DOHH2 (cell line): ENCODE results near the gene CACNG6.

Experiments
- H3F3A ChIP-seq: fragments of 200-600 bp; sonication (generic), shearing (Covaris generic); 2 replicates; pipeline ENCODE4 v1.6.0; 2016; ENCODE audit warnings: antibody characterized with exemption, mild to moderate bottlenecking; ENCODE audit not compliant: control insufficient read depth, insufficient read depth
- H3K27ac ChIP-seq: fragments of 200-600 bp; sonication (generic); 2 replicates; pipeline ENCODE4 v1.5.1; 2014; ENCODE audit warnings: low read depth, mild to moderate bottlenecking, low read length, moderate library complexity
- H3K27me3 ChIP-seq: fragments of 200-600 bp; sonication (generic); 2 replicates; pipeline ENCODE4 v1.6.1; 2014; ENCODE audit warnings: mild to moderate bottlenecking, low read length, mixed read lengths; ENCODE audit not compliant: control insufficient read depth
- H3K36me3 ChIP-seq: fragments of 200-600 bp; sonication (generic); 2 replicates; pipeline ENCODE4 v1.6.1; 2014; ENCODE audit warnings: mild to moderate bottlenecking, low read length, moderate library complexity, mixed read lengths; ENCODE audit not compliant: control insufficient read depth
- H3K4me1 ChIP-seq: fragments of 200-600 bp; sonication (generic); 2 replicates; pipeline ENCODE4 v1.6.1; 2014; ENCODE audit warnings: mild to moderate bottlenecking, low read length, mixed read lengths; ENCODE audit not compliant: control insufficient read depth
- H3K4me2 ChIP-seq: fragments of 200-600 bp; sonication (generic); 2 replicates; pipeline ENCODE4 v1.6.0; 2014; ENCODE audit warnings: mild to moderate bottlenecking, low read length, moderate library complexity
- H3K4me3 ChIP-seq: fragments of 200-600 bp; sonication (generic); 2 replicates; pipeline ENCODE4 v1.5.1; 2014; ENCODE audit warnings: mild to moderate bottlenecking, low read length, mixed read lengths
- H3K79me2 ChIP-seq: fragments of 200-600 bp; sonication (generic); 2 replicates; pipeline ENCODE4 v1.6.1; 2014; ENCODE audit warnings: mild to moderate bottlenecking, low read length, mixed read lengths; ENCODE audit not compliant: control insufficient read depth
- H3K9me2 ChIP-seq: fragments of 200-600 bp; sonication (generic); replicated peaks from 2 replicates; pipeline ENCODE4 v1.6.1; 2014; ENCODE audit warnings: mild to moderate bottlenecking, low read length, mixed read lengths; ENCODE audit not compliant: control insufficient read depth
- H3K9me3 ChIP-seq: fragments of 200-600 bp; sonication (generic); 2 replicates; pipeline ENCODE4 v1.6.1; 2014; ENCODE audit warnings: antibody characterized with exemption, low read length, mixed read lengths; ENCODE audit not compliant: control insufficient read depth, insufficient read depth
- H4K20me1 ChIP-seq: fragments of 200-600 bp; sonication (generic); 2 replicates; pipeline ENCODE4 v1.6.0; 2014; ENCODE audit warnings: low read depth, mild to moderate bottlenecking, antibody characterized with exemption, low read length, moderate library complexity; ENCODE audit not compliant: control insufficient read depth, insufficient read depth
- CTCF ChIP-seq: fragments of 200-600 bp; sonication (generic); IDR thresholded peaks from one replicate; pipeline ENCODE4 v1.5.1; 2014; ENCODE audit warnings: antibody characterized with exemption, mild to moderate bottlenecking, low read depth, low read length; ENCODE audit not compliant: poor library complexity, severe bottlenecking
- EZH2phosphoT487 ChIP-seq: fragments of 200-600 bp; sonication (generic); IDR thresholded peaks from 2 replicates; pipeline ENCODE4 v1.6.1; 2017; ENCODE audit warnings: borderline replicate concordance, mild to moderate bottlenecking, antibody characterized with exemption, low read length, moderate library complexity, mixed read lengths

Gene CACNG6

DNA sequence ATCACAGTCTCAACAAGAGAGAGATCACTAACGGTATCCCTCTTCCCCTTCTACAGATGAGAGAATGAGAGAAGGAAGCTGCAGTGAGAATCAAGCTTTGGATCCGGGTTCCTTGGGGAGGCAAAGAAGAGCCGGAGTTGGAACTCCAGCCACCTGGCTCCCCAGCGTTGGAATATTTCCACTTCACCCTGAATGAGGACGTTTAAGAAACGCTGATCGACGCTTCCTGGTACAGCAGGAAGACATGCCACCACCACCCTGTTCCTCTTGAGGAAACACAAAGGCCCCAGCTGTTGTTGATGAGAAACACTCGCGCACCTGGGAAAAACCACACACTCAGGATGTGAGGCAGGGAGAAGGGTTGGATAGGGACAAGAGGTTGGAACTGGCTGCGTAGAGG, 40.0 kb upstream of the CACNG6 start:
- TF ChIP-seq CTCF: no peak
- no peak for TF ChIP-seq EZH2phosphoT487
- Histone ChIP-seq H3K27ac (no peak overlapping the region), H3K4me3 (no peak overlapping the region), H3K27me3 (no peaks in the 10 kb centered on the region), H3K36me3 (no peaks in the 10 kb centered on the region), H3K9me3 (no peaks in the 10 kb centered on the region), H3K9me2 (no peaks in the 10 kb centered on the region), H3F3A (no peaks in the 10 kb centered on the region), H3K4me2 (no peak overlapping the region), H3K79me2 (no peaks in the 10 kb centered on the region), H3K4me1 (no peaks in the 10 kb centered on the region), H4K20me1 (no peaks in the 10 kb centered on the region)

DNA sequence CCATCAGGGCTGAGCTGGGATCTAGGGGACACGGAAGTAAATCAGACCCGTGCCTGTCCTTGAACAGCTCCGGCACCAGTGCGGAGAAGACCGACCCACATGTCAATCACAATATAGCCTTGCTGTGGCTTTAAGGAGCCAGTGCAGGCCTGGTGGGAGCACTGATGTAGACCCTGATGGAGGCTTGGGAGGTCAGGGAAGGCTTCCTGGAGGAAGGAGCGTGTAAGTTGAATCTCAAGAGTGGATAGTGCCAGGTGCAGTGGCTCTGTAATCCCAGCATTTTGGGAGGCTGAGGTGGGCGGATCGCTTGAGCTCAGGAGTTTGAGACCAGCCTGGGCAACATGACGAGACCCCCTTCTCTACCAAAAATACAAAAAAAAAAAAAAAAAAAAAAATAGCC, 39.5 kb upstream of the CACNG6 start:
- Histone ChIP-seq H3K4me3 (no peak overlapping the region), H3K27ac (no peak overlapping the region), H3K9me3 (no peaks in the 10 kb centered on the region), H3K9me2 (no peaks in the 10 kb centered on the region), H3K4me2 (no peak overlapping the region), H4K20me1 (no peaks in the 10 kb centered on the region), H3K27me3 (no peaks in the 10 kb centered on the region), H3K4me1 (no peaks in the 10 kb centered on the region), H3F3A (no peaks in the 10 kb centered on the region), H3K79me2 (no peaks in the 10 kb centered on the region), H3K36me3 (no peaks in the 10 kb centered on the region)
- TF ChIP-seq EZH2phosphoT487 (no peak), CTCF (no peak)

DNA sequence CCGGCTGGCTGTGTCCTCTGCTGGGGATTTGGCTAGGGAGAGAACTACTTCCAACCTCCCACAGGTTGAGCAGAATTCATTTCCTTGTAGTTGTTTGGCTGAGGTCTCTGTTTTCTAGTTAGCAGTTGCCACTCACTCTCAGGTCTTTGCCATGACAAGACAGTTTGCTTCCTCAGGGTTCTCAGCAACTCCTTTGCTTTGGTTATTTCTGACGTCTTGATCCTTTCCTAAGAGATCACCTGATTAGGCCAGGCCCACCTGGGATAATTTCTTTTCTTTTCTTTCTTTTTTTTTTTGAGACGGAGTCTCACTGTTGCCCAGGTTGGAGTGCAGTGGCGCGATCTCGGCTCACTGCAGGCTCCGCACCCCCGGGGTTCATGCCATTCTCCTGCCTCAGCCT, 38.1 kb upstream of the CACNG6 start:
- no peak for TF ChIP-seq CTCF
- TF ChIP-seq EZH2phosphoT487: no peak
- Histone ChIP-seq H3K4me3 (no peak overlapping the region), H3F3A (no peaks in the 10 kb centered on the region), H3K27me3 (peaks cover 11% of the 10 kb centered on the region), H3K27ac (no peak overlapping the region), H3K4me2 (no peak overlapping the region), H4K20me1 (no peaks in the 10 kb centered on the region), H3K9me2 (no peaks in the 10 kb centered on the region), H3K9me3 (no peaks in the 10 kb centered on the region), H3K4me1 (no peaks in the 10 kb centered on the region), H3K79me2 (no peaks in the 10 kb centered on the region), H3K36me3 (no peaks in the 10 kb centered on the region)
